Muscle of leg (tissue), 11 donors: Measurements from ENCODE around the gene SLC19A1. TPM values are rescaled to one million over a fixed set of nuclear protein-coding genes. Genes with fewer than 3 reads are reported as not detected.

Source experiments
- DNase-seq: peaks from one replicate; pipeline ENCODE4 v3.0.0; 2013
- H3K27ac ChIP-seq: one replicate; pipeline ENCODE4 v1.5.1; 2013; ENCODE audit warnings: mild to moderate bottlenecking, low read length, control low read depth
- H3K27me3 ChIP-seq: one replicate; pipeline ENCODE4 v1.6.1; 2013; ENCODE audit warnings: low read length; ENCODE audit not compliant: control insufficient read depth, insufficient read depth
- H3K36me3 ChIP-seq: one replicate; pipeline ENCODE4 v1.6.1; 2013; ENCODE audit warnings: low read length; ENCODE audit not compliant: control insufficient read depth, insufficient read depth
- H3K4me1 ChIP-seq: one replicate; pipeline ENCODE4 v1.6.1; 2013; ENCODE audit warnings: low read length; ENCODE audit not compliant: control insufficient read depth, insufficient read depth
- H3K4me3 ChIP-seq: one replicate; pipeline ENCODE4 v1.5.1; 2013; ENCODE audit warnings: low read length, control low read depth
- H3K9me3 ChIP-seq: replicated peaks from 2 replicates; pipeline ENCODE4 v1.6.1; 2013; ENCODE audit warnings: low read depth, low read length; ENCODE audit not compliant: control insufficient read depth
- WGBS: methylation state at CpG from one replicate; pipeline ENCODE4 v1.1.5; 2013; ENCODE audit warnings: missing lambda C conversion rate; ENCODE audit not compliant: insufficient coverage; 5-methylcytosine and 5-hydroxymethylcytosine counted together
- polyA plus RNA-seq, 8 donors: library from polyadenylated mRNA; unstranded; fragments of 120-200 nt; gene quantifications; one replicate each; pipeline versions ENCODE4 v1.2.1 to v1.2.3, GENCODE V29; 2013; ENCODE audit warnings: inconsistent platforms in 1 of 8, low replicate concordance in 1 of 8; ENCODE audit not compliant: insufficient read length in 8 of 8, insufficient read depth in 1 of 8
- total RNA-seq: library from RNA; stranded (reverse); fragments of 120-200 nt; gene quantifications from one replicate; pipeline ENCODE4 v1.2.4, GENCODE V29; 2013

Gene SLC19A1
- total and polyA plus RNA-seq, 9 donors: 3.2 to 22.8 (median 12.8) TPM

DNA sequence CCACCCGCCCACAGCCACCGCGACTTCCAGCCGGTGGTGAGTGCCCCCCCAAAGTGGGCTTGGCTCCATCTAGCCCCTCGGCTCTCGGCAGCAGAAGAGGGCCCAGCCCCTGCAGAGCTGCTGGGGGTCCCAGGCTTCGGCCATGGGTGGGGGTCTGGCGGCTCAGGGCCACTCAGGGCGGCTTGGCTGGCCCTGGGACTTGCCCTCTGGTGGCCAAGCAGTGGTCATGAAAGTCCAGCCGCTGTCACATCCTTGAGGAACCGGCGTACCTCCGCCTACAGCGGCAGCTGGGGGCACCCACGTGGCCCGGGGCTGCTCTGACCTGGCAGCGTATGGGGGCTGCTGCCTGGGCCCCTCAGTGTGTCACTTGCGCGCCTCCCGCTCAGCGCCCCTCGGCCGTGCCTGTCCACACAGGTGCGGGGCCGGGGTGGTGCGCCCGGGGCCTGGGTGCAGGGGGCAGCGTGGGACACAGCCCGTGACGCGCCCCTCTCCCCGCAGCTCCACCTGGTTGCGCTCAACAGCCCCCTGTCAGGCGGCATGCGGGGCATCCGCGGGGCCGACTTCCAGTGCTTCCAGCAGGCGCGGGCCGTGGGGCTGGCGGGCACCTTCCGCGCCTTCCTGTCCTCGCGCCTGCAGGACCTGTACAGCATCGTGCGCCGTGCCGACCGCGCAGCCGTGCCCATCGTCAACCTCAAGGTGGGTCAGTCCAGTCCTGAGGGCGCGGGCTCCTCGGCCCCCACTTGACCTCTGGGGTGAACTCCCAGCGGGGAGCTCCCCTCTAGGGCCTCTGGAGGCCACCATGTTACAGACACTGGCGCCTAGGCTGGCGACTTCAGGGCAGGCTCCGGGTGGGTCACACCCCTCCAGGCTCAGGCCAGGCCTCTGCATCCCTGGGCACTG is 32.4 kb downstream of the SLC19A1 start:
- DNase-seq: no peak
- peaks cover 33% of the 10 kb centered on the region for H3K36me3 ChIP-seq
- 90% methylated on average over 61 of the region's 61 CpGs for WGBS
- H3K4me3 ChIP-seq: no peak overlapping the region
- no peaks in the 10 kb centered on the region for H3K4me1 ChIP-seq
- H3K9me3 ChIP-seq: no peaks in the 10 kb centered on the region
- H3K27ac ChIP-seq: no peak overlapping the region
- H3K27me3 ChIP-seq: no peaks in the 10 kb centered on the region

GRCh38 chr21:45508607-45509565 is 33.4 kb downstream of the SLC19A1 start:
- H3K9me3 ChIP-seq: no peaks in the 10 kb centered on the region
- peaks cover 23% of the 10 kb centered on the region for H3K36me3 ChIP-seq
- no peak overlapping the region for H3K4me3 ChIP-seq
- WGBS: 65% methylated on average over 31 of the region's 42 CpGs
- no peaks in the 10 kb centered on the region for H3K27me3 ChIP-seq
- H3K4me1 ChIP-seq: no peaks in the 10 kb centered on the region
- no peak for DNase-seq
- no peak overlapping the region for H3K27ac ChIP-seq

- Histone ChIP-seq H3K4me3 (no peak overlapping the region), H3K27me3 (no peaks in the 10 kb centered on the region), H3K36me3 (peaks cover 17% of the 10 kb centered on the region), H3K27ac (no peak overlapping the region), H3K9me3 (no peaks in the 10 kb centered on the region), H3K4me1 (no peaks in the 10 kb centered on the region)
- DNase-seq: no peak
- 92% methylated on average over 3 of the region's 3 CpGs for WGBS
These were observed 34.2 kb downstream of the SLC19A1 start for GRCh38 chr21:45507888-45508508.

DNA sequence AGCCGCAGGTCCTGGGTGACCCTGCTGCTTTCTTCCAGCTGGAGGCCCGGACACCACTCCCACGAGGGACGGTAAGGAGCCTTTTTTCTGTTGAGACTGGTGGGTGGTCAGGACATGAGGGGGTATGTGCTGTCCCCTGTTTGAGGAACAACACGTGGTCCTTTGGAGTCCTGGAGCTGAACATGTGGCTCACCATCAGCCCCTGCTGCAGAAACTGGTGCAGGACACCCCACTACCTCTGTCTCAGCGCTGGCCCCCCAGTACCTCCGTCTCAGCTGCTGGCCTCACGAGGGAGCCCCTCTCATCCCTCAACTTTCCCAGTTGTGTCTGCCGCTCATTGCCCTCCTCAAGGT is 34.7 kb downstream of the SLC19A1 start:
- 89% methylated on average over 9 of the region's 9 CpGs for WGBS
- Histone ChIP-seq H3K4me3 (no peak overlapping the region), H3K27ac (no peak overlapping the region), H3K36me3 (peaks cover 12% of the 10 kb centered on the region), H3K9me3 (no peaks in the 10 kb centered on the region), H3K4me1 (no peaks in the 10 kb centered on the region), H3K27me3 (no peaks in the 10 kb centered on the region)
- no peak for DNase-seq

DNA sequence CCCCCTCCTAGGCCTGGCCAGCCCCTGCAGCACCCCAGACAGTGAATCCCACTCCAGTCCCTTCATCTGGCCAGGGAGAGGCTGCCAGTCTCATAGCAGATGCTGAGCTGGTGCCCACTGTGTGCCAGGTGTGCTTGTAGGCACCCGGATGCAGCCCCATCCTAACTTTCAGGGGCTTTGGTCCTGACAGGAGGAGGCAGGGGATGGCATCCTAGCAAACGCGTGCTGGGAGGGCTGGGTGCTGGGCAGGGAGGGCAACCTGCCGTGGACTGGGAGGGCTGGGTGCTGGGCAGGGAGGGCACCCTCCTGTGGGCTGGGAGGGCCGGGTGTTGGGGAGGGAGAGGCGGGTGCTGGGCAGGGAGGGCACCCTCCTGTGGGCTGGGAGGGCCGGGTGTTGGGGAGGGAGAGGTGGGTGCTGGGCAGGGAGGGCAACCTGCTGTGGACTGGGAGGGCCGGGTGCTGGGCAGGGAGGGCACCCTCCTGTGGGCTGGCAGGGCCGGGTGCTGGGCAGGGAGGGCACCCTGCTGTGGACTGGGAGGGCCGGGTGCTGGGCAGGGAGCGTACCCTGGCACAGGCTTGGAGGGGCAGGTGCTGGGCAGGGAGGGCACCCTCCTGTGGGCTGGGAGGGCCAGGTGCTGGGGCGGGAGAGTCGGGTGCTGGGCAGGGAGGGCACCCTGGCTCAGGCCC is 35.3 kb downstream of the SLC19A1 start:
- no peaks in the 10 kb centered on the region for H3K4me1 ChIP-seq
- peaks cover 7% of the 10 kb centered on the region for H3K36me3 ChIP-seq
- no peaks in the 10 kb centered on the region for H3K27me3 ChIP-seq
- H3K4me3 ChIP-seq: no peak overlapping the region
- DNase-seq: no peak
- H3K27ac ChIP-seq: no peak overlapping the region
- no peaks in the 10 kb centered on the region for H3K9me3 ChIP-seq
- WGBS: 83% methylated on average over 12 of the region's 13 CpGs

DNA sequence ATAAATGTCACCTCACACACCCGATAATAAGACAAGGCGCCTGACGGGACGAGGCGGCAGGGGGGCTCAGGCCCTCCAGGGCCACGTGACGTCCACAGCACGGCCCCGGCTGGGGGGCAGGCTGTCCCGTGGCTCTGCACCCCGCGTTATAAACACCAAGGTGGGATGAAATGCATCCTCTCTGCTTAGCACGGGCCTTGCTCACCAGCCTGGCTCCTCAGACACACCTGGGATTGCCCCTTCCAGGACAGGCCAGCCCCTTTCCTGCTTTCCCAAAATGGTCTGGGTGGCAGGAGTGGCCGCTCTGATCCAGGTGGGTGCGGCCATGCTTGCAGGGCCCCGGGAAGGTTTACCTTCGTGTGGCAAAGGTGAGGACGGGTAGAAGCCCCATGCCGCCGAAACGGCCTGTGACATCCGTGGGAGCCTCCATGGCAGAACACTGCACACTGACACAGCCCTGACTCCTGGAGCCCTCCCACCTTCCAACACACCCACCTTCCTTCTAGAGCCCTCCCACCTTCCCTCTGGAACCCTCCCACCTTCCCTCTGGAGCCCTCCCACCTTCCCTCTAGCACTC is 35.9 kb downstream of the SLC19A1 start:
- Histone ChIP-seq H3K9me3 (no peaks in the 10 kb centered on the region), H3K27me3 (no peaks in the 10 kb centered on the region), H3K4me1 (no peaks in the 10 kb centered on the region), H3K4me3 (no peak overlapping the region), H3K36me3 (peaks cover under 1% of the 10 kb centered on the region), H3K27ac (no peak overlapping the region)
- no peak for DNase-seq
- 73% methylated on average over 22 of the region's 22 CpGs for WGBS

DNA sequence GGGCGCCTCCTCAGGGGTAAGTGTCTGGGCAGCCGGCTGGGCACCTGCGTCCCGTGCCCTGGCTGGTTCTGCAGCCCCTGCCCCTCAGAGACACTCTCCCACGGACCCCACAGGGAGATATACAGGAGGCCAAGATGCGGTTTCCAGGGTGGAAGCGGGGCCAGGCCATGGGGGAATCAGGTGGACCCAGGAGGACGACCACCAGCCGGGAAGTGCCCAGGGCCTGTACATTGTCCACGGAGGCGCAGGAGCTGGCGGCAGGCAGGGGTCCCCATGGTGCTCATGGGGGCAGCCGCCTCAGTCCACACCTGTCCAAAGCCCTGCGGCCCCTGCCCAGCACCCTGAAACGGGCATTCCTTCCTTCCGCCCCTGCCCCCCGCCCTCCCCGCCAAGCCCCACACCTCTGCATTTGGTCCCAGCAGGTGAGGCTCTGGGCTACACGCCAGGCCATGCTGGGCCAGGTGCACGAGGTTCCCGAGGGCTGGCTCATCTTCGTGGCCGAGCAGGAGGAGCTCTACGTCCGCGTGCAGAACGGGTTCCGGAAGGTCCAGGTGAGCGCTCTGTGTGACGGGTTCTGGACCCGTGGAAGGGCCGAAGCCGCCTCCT is 36.7 kb downstream of the SLC19A1 start:
- 80% methylated on average over 33 of the region's 33 CpGs for WGBS
- DNase-seq: no peak
- no peaks in the 10 kb centered on the region for H3K27me3 ChIP-seq
- no peaks in the 10 kb centered on the region for H3K36me3 ChIP-seq
- no peak overlapping the region for H3K27ac ChIP-seq
- H3K4me1 ChIP-seq: no peaks in the 10 kb centered on the region
- H3K4me3 ChIP-seq: no peak overlapping the region
- no peaks in the 10 kb centered on the region for H3K9me3 ChIP-seq

DNA sequence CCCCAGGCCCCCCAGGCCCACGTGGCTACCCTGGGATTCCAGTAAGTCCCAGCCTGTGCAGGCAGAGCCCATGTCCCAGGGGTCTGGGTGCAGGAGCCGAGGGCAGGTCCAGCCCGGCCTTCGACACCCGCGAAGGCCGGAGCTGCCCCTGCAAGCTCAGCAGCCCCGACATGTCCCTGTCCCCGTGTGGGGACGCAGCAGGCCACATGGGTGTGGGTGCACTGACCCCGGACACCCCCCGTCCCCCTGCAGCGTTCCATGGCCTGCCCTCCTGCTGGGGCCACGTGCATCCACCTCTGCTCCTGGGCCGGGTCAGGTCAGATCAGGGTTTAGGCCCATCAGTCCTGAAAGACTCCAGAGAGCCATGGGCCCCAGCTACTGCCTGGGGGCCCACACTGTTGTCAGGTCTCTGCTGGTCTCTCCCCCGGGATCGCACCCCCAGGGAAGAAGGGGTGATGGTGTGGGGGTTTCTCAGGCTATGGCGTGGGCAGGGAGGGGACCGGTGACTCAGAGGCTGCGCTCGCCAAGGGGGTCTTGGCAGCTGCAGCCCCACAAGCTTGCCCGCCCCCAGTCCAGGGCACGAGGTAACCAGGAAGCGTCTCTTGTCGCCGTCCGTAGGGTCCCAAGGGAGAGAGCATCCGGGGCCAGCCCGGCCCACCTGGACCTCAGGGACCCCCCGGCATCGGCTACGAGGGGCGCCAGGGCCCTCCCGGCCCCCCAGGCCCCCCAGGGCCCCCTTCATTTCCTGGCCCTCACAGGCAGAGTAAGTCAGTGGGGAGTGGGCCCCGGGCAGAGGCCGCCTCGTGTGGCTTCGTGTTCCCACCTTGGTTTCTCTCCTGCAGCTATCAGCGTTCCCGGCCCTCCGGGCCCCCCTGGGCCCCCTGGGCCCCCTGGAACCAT is 37.5 kb downstream of the SLC19A1 start:
- Histone ChIP-seq H3K9me3 (no peaks in the 10 kb centered on the region), H3K27me3 (no peaks in the 10 kb centered on the region), H3K4me1 (no peaks in the 10 kb centered on the region), H3K36me3 (no peaks in the 10 kb centered on the region), H3K27ac (no peak overlapping the region), H3K4me3 (no peak overlapping the region)
- no peak for DNase-seq
- WGBS: 76% methylated on average over 41 of the region's 41 CpGs
